AG04450 (cell line): ENCODE measurements around the gene NRCAM. TPM values are rescaled to one million over a fixed set of nuclear protein-coding genes. Genes with fewer than 3 reads are reported as not detected.

ENCODE experiments used
- CTCF ChIA-PET: fragments of 300-600, 350-600 bp; formaldehyde crosslinking; extraction: SDS; loops from one replicate; lab custom pipeline; 2022; ENCODE audit warnings: antibody characterized with exemption, inconsistent platforms; lab: Charles Lee
- POLR2A ChIA-PET: fragments of 350-600 bp; formaldehyde crosslinking; extraction: SDS; loops from one replicate; lab custom pipeline; 2021; ENCODE audit warnings: antibody characterized with exemption, inconsistent platforms; lab: Yijun Ruan, JAX
- DNase-seq: peaks from one replicate; pipeline ENCODE4 v3.0.0-alpha.2; 2011; ENCODE audit warnings: low read depth, low spot score
- H3K27ac ChIP-seq: one replicate; pipeline ENCODE4 v1.5.1; 2012; ENCODE audit warnings: low read depth, low read length, control low read depth
- H3K27me3 ChIP-seq: one replicate; pipeline ENCODE4 v1.6.0; 2012; ENCODE audit warnings: low read length; ENCODE audit not compliant: control insufficient read depth, insufficient read depth
- H3K4me3 ChIP-seq: 2 replicates; pipeline ENCODE4 v1.5.1; 2011; ENCODE audit warnings: mild to moderate bottlenecking, low read depth, low read length, control low read depth
- H3K9me3 ChIP-seq: 2 replicates; pipeline ENCODE4 v1.5.1; 2012; ENCODE audit warnings: low read length; ENCODE audit not compliant: control insufficient read depth, insufficient read depth
- polyA plus RNA-seq: library from polyadenylated mRNA; depleted of rRNA; stranded (reverse); fragments of >200 nt; gene quantifications from 2 replicates; pipeline ENCODE4 v1.2.3, GENCODE V29; 2011
- TF ChIP-seq, protein P1 (sequence below): IDR thresholded peaks from 2 replicates; pipeline ENCODE4 v1.5.1; 2011; ENCODE audit warnings: low read depth, low read length, control low read depth, inconsistent platforms

The NRCAM gene
- polyA plus RNA-seq, 1 experiment, result 0.66 TPM

GRCh38 chr7:108286290-108286904, 169.8 kb downstream of the NRCAM start:
- TF ChIP-seq, protein P1, sequence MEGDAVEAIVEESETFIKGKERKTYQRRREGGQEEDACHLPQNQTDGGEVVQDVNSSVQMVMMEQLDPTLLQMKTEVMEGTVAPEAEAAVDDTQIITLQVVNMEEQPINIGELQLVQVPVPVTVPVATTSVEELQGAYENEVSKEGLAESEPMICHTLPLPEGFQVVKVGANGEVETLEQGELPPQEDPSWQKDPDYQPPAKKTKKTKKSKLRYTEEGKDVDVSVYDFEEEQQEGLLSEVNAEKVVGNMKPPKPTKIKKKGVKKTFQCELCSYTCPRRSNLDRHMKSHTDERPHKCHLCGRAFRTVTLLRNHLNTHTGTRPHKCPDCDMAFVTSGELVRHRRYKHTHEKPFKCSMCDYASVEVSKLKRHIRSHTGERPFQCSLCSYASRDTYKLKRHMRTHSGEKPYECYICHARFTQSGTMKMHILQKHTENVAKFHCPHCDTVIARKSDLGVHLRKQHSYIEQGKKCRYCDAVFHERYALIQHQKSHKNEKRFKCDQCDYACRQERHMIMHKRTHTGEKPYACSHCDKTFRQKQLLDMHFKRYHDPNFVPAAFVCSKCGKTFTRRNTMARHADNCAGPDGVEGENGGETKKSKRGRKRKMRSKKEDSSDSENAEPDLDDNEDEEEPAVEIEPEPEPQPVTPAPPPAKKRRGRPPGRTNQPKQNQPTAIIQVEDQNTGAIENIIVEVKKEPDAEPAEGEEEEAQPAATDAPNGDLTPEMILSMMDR, result no peak
- Histone ChIP-seq H3K27ac (no peak overlapping the region), H3K4me3 (no peak overlapping the region), H3K27me3 (peaks cover 13% of the 10 kb centered on the region), H3K9me3 (no peaks in the 10 kb centered on the region)
- no peak for DNase-seq
- POLR2A ChIA-PET, result no interaction called here
- CTCF ChIA-PET, result no interaction called here

DNA sequence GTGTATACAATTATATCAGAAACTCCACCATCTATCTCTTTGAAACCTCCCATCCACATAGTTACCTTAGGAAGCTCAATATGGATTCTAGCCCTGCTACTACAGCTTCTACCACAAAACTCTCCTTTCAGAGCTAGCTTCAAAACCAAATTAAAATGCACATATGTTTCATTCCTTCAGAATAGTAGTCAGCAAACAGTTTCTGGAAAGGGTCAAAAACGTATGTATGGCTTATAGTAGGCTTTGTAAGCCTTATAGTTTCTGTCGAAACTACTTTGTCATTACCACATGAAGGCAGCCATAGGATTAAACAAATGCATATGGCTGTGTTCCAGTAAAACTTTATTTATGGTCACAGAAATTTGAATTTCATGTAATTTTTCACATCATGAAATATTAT, 170.5 kb downstream of the NRCAM start:
- Histone ChIP-seq H3K4me3 (no peak overlapping the region), H3K27me3 (peaks cover 13% of the 10 kb centered on the region), H3K27ac (no peak overlapping the region), H3K9me3 (no peaks in the 10 kb centered on the region)
- no peak for DNase-seq
- ChIA-PET POLR2A (no interaction called here), CTCF (no interaction called here)
- TF ChIP-seq, protein P1, result no peak

GRCh38 chr7:108285003-108285368, 171.2 kb downstream of the NRCAM start:
- Histone ChIP-seq H3K27ac (no peak overlapping the region), H3K27me3 (peaks cover 9% of the 10 kb centered on the region), H3K4me3 (no peak overlapping the region), H3K9me3 (no peaks in the 10 kb centered on the region)
- no peak for DNase-seq
- TF ChIP-seq, protein P1, result no peak
- POLR2A ChIA-PET, result no interaction called here
- CTCF ChIA-PET, result no interaction called here

GRCh38 chr7:108284349-108285002, 171.8 kb downstream of the NRCAM start:
- Histone ChIP-seq H3K9me3 (no peaks in the 10 kb centered on the region), H3K27ac (no peak overlapping the region), H3K4me3 (no peak overlapping the region), H3K27me3 (peaks cover 6% of the 10 kb centered on the region)
- TF ChIP-seq, protein P1, result no peak
- ChIA-PET POLR2A (no interaction called here), CTCF (no interaction called here)
- no peak for DNase-seq

DNA sequence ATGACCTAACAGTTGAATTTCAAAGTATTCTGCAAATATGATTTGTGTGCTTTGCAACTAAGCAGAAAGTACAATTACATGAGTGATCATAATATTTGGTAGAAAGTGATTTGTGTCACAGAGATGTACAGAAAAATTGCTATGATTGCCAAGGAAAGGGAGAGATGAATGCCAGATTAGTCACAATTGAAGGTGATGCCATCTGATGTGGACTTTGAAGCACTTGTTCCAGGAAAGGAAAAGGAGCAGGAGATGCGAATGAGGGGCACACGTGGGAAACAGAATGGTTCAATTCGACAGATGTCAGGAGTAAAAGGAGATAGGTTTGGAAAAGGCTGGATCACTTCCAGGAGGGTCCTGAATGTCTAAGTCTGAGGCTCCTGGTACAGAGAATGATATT, 173.0 kb downstream of the NRCAM start:
- ChIA-PET POLR2A (no interaction called here), CTCF (no interaction called here)
- Histone ChIP-seq H3K27me3 (peaks cover 9% of the 10 kb centered on the region), H3K9me3 (no peaks in the 10 kb centered on the region; the same call in 1 of the 2 replicates), H3K4me3 (no peak overlapping the region), H3K27ac (no peak overlapping the region)
- TF ChIP-seq, protein P1, result no peak
- DNase-seq, result no peak
